Retinal pigment epithelial cell (primary cell): ENCODE data around the gene EEPD1.
"Not testable (repeated sequence)": the region's sequence is repeated elsewhere in the genome, so short reads cannot be mapped to it uniquely, and the experiment has no call there.

Experiments used
- DNase-seq: peaks from one replicate; pipeline ENCODE4 v3.0.0-alpha.2; 2010; ENCODE audit warnings: low read depth
- H3K4me3 ChIP-seq: 2 replicates; pipeline ENCODE4 v1.5.1; 2011; ENCODE audit warnings: mild to moderate bottlenecking, low read length, control low read depth, moderate library complexity
- CTCF ChIP-seq: conservative IDR thresholded peaks from 2 replicates; pipeline ENCODE4 v1.5.1; 2011; ENCODE audit warnings: low read depth, low read length, control low read depth, inconsistent platforms

The EEPD1 gene

GRCh38 chr7:36315309-36315944 is 162.4 kb downstream of the EEPD1 start:
- DNase-seq, result no peak

GRCh38 chr7:36316319-36316718 is 163.3 kb downstream of the EEPD1 start:
- no peak overlapping the region for H3K4me3 ChIP-seq
- DNase-seq, result no peak
- TF ChIP-seq CTCF, result no peak

More at GRCh38 chr7:36315309-36315944, 162.4 kb downstream of the EEPD1 start:
- H3K4me3 ChIP-seq, result no peak overlapping the region
- no peak for TF ChIP-seq CTCF

- DNase-seq, result no peak
- no peak overlapping the region for H3K4me3 ChIP-seq
- TF ChIP-seq CTCF, result no peak
These were observed 164.2 kb downstream of the EEPD1 start for GRCh38 chr7:36317276-36317675.

- no peak for TF ChIP-seq CTCF
- DNase-seq, result no peak
- no peak overlapping the region for H3K4me3 ChIP-seq
These were observed 165.1 kb downstream of the EEPD1 start for GRCh38 chr7:36318116-36318515.

- not testable (repeated sequence) for DNase-seq
These were observed 168.2 kb downstream of the EEPD1 start for GRCh38 chr7:36321284-36321683.

GRCh38 chr7:36336390-36336789 is 183.3 kb downstream of the EEPD1 start:
- no peak overlapping the region for H3K4me3 ChIP-seq
- TF ChIP-seq CTCF, result no peak
- DNase-seq, result no peak

More at GRCh38 chr7:36321284-36321683, 168.2 kb downstream of the EEPD1 start:
- H3K4me3 ChIP-seq, result not testable (repeated sequence)

GRCh38 chr7:36338256-36338655 is 185.2 kb downstream of the EEPD1 start:
- no peak overlapping the region for H3K4me3 ChIP-seq
- no peak for DNase-seq
- TF ChIP-seq CTCF, result no peak
